Loucy (cell line): ENCODE results near the gene PAK5.

ENCODE experiments used
- H2AFZ ChIP-seq: fragments of 200-600 bp; sonication (generic); 2 replicates; pipeline ENCODE4 v1.6.0; 2016; ENCODE audit warnings: antibody characterized with exemption, mild to moderate bottlenecking, low read length, moderate library complexity
- H3F3A ChIP-seq: fragments of 200-600 bp; 2 replicates; pipeline ENCODE4 v1.6.0; 2016; ENCODE audit warnings: antibody characterized with exemption, low read depth, mild to moderate bottlenecking
- H3K27me3 ChIP-seq: fragments of 200-600 bp; sonication (generic); 2 replicates; pipeline ENCODE4 v1.6.1; 2014; ENCODE audit warnings: low read length, mild to moderate bottlenecking; ENCODE audit not compliant: insufficient read depth, poor library complexity, severe bottlenecking
- H3K36me3 ChIP-seq: fragments of 200-600 bp; sonication (generic); 2 replicates; pipeline ENCODE4 v1.6.1; 2016; ENCODE audit warnings: low read length; ENCODE audit not compliant: insufficient read depth
- H3K4me1 ChIP-seq: fragments of 200-600 bp; sonication (generic); 2 replicates; pipeline ENCODE4 v1.5.1; 2014; ENCODE audit warnings: low read length, mild to moderate bottlenecking; ENCODE audit not compliant: insufficient read depth, poor library complexity, severe bottlenecking
- H3K4me2 ChIP-seq: fragments of 200-600 bp; sonication (generic); 2 replicates; pipeline ENCODE4 v1.6.0; 2014; ENCODE audit warnings: antibody characterized with exemption, low read length, low read depth, mild to moderate bottlenecking; ENCODE audit not compliant: poor library complexity, severe bottlenecking
- H3K4me3 ChIP-seq: fragments of 200-600 bp; sonication (generic); 2 replicates; pipeline ENCODE4 v1.5.1; 2014; ENCODE audit warnings: low read length, mild to moderate bottlenecking, mixed read lengths; ENCODE audit not compliant: poor library complexity, severe bottlenecking
- H3K79me2 ChIP-seq: fragments of 200-600 bp; sonication (generic); 2 replicates; pipeline ENCODE4 v1.6.1; 2014; ENCODE audit warnings: low read length; ENCODE audit not compliant: insufficient read depth
- H3K9ac ChIP-seq: fragments of 200-600 bp; sonication (generic); 2 replicates; pipeline ENCODE4 v1.6.0; 2014; ENCODE audit warnings: mild to moderate bottlenecking, low read depth, low read length, moderate library complexity; ENCODE audit not compliant: poor library complexity, severe bottlenecking
- H3K9me2 ChIP-seq: fragments of 200-600 bp; sonication (generic); replicated peaks from 2 replicates; pipeline ENCODE4 v1.6.1; 2016; ENCODE audit warnings: low read depth, low read length, mixed read lengths
- H3K9me3 ChIP-seq: fragments of 200-600 bp; sonication (generic); 2 replicates; pipeline ENCODE4 v1.6.1; 2014; ENCODE audit warnings: mild to moderate bottlenecking, antibody characterized with exemption, low read length, low read depth; ENCODE audit not compliant: insufficient read depth
- H4K20me1 ChIP-seq: fragments of 200-600 bp; sonication (generic); 2 replicates; pipeline ENCODE4 v1.6.0; 2014; ENCODE audit warnings: antibody characterized with exemption, low read length, mild to moderate bottlenecking; ENCODE audit not compliant: insufficient read depth, poor library complexity, severe bottlenecking
- CTCF ChIP-seq: fragments of 200-600 bp; sonication (generic); conservative IDR thresholded peaks from 2 replicates; pipeline ENCODE4 v1.5.1; 2014; ENCODE audit warnings: mild to moderate bottlenecking, antibody characterized with exemption, low read length
- EZH2phosphoT487 ChIP-seq: fragments of 200-600 bp; IDR thresholded peaks from 2 replicates; pipeline ENCODE4 v1.6.1; 2018; ENCODE audit warnings: antibody characterized with exemption, mild to moderate bottlenecking, moderate library complexity, borderline replicate concordance

Gene PAK5

DNA sequence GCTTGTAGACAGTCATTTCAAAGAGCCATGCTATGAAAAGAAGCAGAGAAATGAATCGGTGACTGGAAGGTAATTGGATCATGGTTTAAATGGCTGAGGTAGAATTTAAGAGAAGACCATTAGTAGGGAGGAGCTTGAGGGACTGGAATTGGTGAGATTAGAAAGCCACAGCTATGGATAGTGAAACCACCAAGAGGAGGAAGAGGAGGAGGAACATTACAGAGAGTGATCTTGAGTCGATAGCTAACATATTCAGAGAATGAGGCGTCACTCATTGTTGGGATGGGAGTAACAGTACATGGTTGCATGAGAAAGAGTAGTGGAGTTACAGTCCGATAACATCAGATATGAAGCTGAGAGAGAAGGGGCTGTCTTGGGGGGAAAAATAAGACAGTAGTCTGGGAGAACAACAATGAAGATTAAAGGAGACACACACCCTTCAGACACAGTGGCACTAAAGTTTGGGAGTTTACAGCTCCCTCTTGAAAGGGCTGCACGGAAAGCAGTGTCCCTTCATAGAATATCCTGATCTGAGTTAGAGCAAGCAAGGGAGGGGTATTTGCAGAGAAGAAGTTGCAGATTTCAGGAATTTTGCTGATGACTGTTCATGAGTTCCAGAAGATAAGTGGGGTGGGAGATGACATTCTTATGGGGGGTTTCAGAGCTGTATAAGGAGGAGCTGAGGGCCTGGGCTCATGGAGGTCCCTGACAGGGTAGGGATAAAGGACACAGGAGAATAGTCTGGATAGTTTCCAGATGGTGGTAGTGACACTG, 339.6 kb downstream of the PAK5 start:
- H3K4me3 ChIP-seq = no peak overlapping the region
- H3K36me3 ChIP-seq = no peaks in the 10 kb centered on the region
- no peaks in the 10 kb centered on the region for H3K9me2 ChIP-seq
- peaks cover 61% of the 10 kb centered on the region for H3K4me1 ChIP-seq
- no peak for TF ChIP-seq CTCF
- TF ChIP-seq EZH2phosphoT487 = no peak
- no peaks in the 10 kb centered on the region for H3K9me3 ChIP-seq
- H3K27me3 ChIP-seq = no peaks in the 10 kb centered on the region
- H4K20me1 ChIP-seq = no peaks in the 10 kb centered on the region
- peak overlapping the region; percentile 37 for H3K4me2 ChIP-seq
- H3K79me2 ChIP-seq = 0 out of 2 replicates have a peak, but pooled peaks cover 4% of the 10 kb centered on the region
- peaks cover 7% of the 10 kb centered on the region for H3F3A ChIP-seq
- H2AFZ ChIP-seq = no peak overlapping the region
- peak overlapping the region; percentile 59 for H3K9ac ChIP-seq

- H3K9ac ChIP-seq = no peak overlapping the region
- no peaks in the 10 kb centered on the region for H3K36me3 ChIP-seq
- no peak overlapping the region for H3K4me3 ChIP-seq
- TF ChIP-seq CTCF = no peak
- no peak for TF ChIP-seq EZH2phosphoT487
- H3K79me2 ChIP-seq = 0 out of 2 replicates have a peak, but pooled peaks cover 4% of the 10 kb centered on the region
- peaks cover 59% of the 10 kb centered on the region for H3K4me1 ChIP-seq
- H3K4me2 ChIP-seq = no peak overlapping the region
- H3K9me3 ChIP-seq = no peaks in the 10 kb centered on the region
- H2AFZ ChIP-seq = no peak overlapping the region
- no peaks in the 10 kb centered on the region for H3K27me3 ChIP-seq
- no peaks in the 10 kb centered on the region for H3K9me2 ChIP-seq
- H4K20me1 ChIP-seq = no peaks in the 10 kb centered on the region
- peaks cover 3% of the 10 kb centered on the region; the same call in 1 of the 2 replicates for H3F3A ChIP-seq
Measured at GRCh38 chr20:9498322-9498721, 340.6 kb downstream of the PAK5 start.

- Histone ChIP-seq H2AFZ (no peak overlapping the region), H3K4me3 (no peak overlapping the region), H3K4me2 (no peak overlapping the region), H3K79me2 (no peaks in the 10 kb centered on the region), H3K9me2 (no peaks in the 10 kb centered on the region), H3K27me3 (no peaks in the 10 kb centered on the region), H3K9ac (no peak overlapping the region), H4K20me1 (no peaks in the 10 kb centered on the region), H3K4me1 (peaks cover 55% of the 10 kb centered on the region), H3K36me3 (no peaks in the 10 kb centered on the region), H3F3A (no peaks in the 10 kb centered on the region), H3K9me3 (no peaks in the 10 kb centered on the region)
- TF ChIP-seq CTCF = no peak
- TF ChIP-seq EZH2phosphoT487 = no peak
Measured at GRCh38 chr20:9496155-9496554, 342.7 kb downstream of the PAK5 start.
